A673 (cell line): Measurements from ENCODE around the gene USP3. TPM values are rescaled to one million over a fixed set of nuclear protein-coding genes. Genes with fewer than 3 reads are reported as not detected.

ENCODE experiments used
- BruUV-seq: library from RNA; stranded (reverse); fragments of 400-500 nt; replicated peaks from 2 replicates; lab custom pipeline; 2021; lab: Mats Ljungman, UMichigan
- CTCF ChIA-PET: fragments of 300-600 bp; sonication (Branson Sonifier 250); formaldehyde crosslinking; loops from one replicate; lab custom pipeline; 2022; ENCODE audit warnings: antibody characterized with exemption; lab: Charles Lee
- POLR2A ChIA-PET: fragments of 300-600 bp; sonication (Branson Sonifier 250); formaldehyde crosslinking; loops from one replicate; lab custom pipeline; 2022; ENCODE audit warnings: antibody characterized with exemption; ENCODE audit not compliant: low non-redundant PET; lab: Charles Lee
- DNase-seq: peaks from one replicate; pipeline ENCODE4 v3.0.0-alpha.2; 2015; ENCODE audit warnings: low spot score
- H3K27ac ChIP-seq: fragments of 200-600 bp; sonication (generic); 2 replicates; pipeline ENCODE4 v1.5.1; 2016; ENCODE audit warnings: mixed run types, low read depth, mild to moderate bottlenecking, mixed read lengths, antibody characterized with exemption, low read length; ENCODE audit not compliant: poor library complexity, severe bottlenecking
- H3K27me3 ChIP-seq: fragments of 200-600 bp; sonication (generic); replicated peaks from 2 replicates; pipeline ENCODE4 v1.6.1; 2017; ENCODE audit warnings: mixed run types, low read depth, mild to moderate bottlenecking, mixed read lengths, antibody characterized with exemption, low read length; ENCODE audit not compliant: insufficient read depth, poor library complexity
- H3K36me3 ChIP-seq: fragments of 200-600 bp; sonication (generic); 2 replicates; pipeline ENCODE4 v1.6.1; 2016; ENCODE audit warnings: mixed run types, mild to moderate bottlenecking, mixed read lengths, antibody characterized with exemption, low read length; ENCODE audit not compliant: insufficient read depth, poor library complexity, severe bottlenecking
- H3K4me1 ChIP-seq: fragments of 200-600 bp; sonication (generic); 2 replicates; pipeline ENCODE4 v1.6.1; 2017; ENCODE audit warnings: mixed run types, mild to moderate bottlenecking, mixed read lengths, antibody characterized with exemption, low read length; ENCODE audit not compliant: insufficient read depth, poor library complexity, severe bottlenecking
- H3K4me3 ChIP-seq: fragments of 200-600 bp; sonication (generic); 2 replicates; pipeline ENCODE4 v1.5.1; 2016; ENCODE audit warnings: low read depth, mixed run types, mild to moderate bottlenecking, mixed read lengths, low read length; ENCODE audit not compliant: poor library complexity, severe bottlenecking
- H3K9me3 ChIP-seq: fragments of 200-600 bp; sonication (generic); 2 replicates; pipeline ENCODE4 v1.6.1; 2016; ENCODE audit warnings: mixed run types, low read depth, mild to moderate bottlenecking, mixed read lengths, antibody characterized with exemption, low read length; ENCODE audit not compliant: poor library complexity, severe bottlenecking
- EZH2 ChIP-seq: fragments of 200-600 bp; sonication (generic); IDR thresholded peaks from 2 replicates; pipeline ENCODE4 v1.6.1; 2017; ENCODE audit warnings: borderline replicate concordance, low read depth, mild to moderate bottlenecking, mixed read lengths, antibody characterized with exemption, low read length; ENCODE audit not compliant: poor library complexity, severe bottlenecking
- intact Hi-C: fragments of 100-400 bp; cut with micrococcal nuclease; formaldehyde crosslinking; loops from one replicate; pipeline ENCODE4 v1.10.0; 2022; ENCODE audit not compliant: unreplicated experiment
- total RNA-seq: library from RNA; stranded (reverse); gene quantifications from 2 replicates; pipeline ENCODE4 v1.2.3, GENCODE V29; 2021
- TF ChIP-seq, protein P1 (sequence below): fragments of 300-800, 200-600 bp; sonication (generic); conservative IDR thresholded peaks from 2 replicates; pipeline ENCODE4 v1.5.1; 2017; ENCODE audit warnings: low read depth, mild to moderate bottlenecking, antibody characterized with exemption, low read length, moderate library complexity, mixed read lengths

The USP3 gene
- total RNA-seq, 1 experiment from 2014 or later: 65.3 TPM

DNA sequence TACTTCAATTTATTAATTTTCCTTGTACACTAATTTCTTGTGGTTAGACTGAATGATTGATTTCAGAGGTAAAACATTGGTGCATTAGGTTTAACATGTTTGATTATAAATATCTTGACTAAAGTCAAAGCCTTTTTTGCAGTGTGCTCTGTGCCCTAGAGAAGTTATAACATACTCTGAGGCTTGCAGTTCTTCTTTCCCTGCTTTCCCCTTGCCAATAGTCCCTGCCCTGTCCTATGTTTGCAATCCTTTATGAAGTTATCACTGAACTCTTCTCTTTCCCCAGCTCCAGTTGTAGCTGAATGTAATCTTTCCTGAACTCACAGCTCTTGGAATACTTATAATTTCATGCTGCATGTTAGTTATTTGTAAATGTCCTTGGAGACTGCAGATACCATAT, 35.6 kb downstream of the USP3 start:
- intact Hi-C loops: no loop called here
- Histone ChIP-seq H3K4me1 (peaks cover 58% of the 10 kb centered on the region), H3K4me3 (no peak overlapping the region), H3K36me3 (peaks cover 3% of the 10 kb centered on the region), H3K27me3 (no peaks in the 10 kb centered on the region), H3K9me3 (no peaks in the 10 kb centered on the region), H3K27ac (peak overlapping the region; percentile 9)
- TF ChIP-seq EZH2: no peak
- TF ChIP-seq, protein P1, sequence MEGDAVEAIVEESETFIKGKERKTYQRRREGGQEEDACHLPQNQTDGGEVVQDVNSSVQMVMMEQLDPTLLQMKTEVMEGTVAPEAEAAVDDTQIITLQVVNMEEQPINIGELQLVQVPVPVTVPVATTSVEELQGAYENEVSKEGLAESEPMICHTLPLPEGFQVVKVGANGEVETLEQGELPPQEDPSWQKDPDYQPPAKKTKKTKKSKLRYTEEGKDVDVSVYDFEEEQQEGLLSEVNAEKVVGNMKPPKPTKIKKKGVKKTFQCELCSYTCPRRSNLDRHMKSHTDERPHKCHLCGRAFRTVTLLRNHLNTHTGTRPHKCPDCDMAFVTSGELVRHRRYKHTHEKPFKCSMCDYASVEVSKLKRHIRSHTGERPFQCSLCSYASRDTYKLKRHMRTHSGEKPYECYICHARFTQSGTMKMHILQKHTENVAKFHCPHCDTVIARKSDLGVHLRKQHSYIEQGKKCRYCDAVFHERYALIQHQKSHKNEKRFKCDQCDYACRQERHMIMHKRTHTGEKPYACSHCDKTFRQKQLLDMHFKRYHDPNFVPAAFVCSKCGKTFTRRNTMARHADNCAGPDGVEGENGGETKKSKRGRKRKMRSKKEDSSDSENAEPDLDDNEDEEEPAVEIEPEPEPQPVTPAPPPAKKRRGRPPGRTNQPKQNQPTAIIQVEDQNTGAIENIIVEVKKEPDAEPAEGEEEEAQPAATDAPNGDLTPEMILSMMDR: no peak
- ChIA-PET POLR2A (no interaction called here), CTCF (no interaction called here)
- no TSS peak for BruUV-seq
- no peak for DNase-seq

DNA sequence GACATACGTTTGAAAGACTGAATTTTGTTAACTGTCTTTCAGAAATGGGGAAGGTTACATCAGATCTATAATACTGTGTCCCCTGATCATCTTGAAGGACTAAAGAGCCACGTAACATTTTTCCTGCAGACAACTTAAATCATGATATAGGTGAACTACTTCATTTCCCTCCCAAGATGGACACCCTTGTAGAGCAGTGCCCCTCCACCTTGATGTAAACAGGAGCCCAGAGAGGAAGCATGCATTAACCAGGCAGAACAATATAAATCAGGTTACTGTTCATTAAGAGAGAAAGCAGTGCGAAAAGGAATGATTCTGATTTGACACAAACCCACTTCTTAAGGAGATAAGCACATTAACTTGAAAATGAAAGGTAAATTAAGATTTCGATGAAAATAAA, 36.1 kb downstream of the USP3 start:
- H3K27ac ChIP-seq: peak overlapping the region; percentile 9
- no peaks in the 10 kb centered on the region for H3K27me3 ChIP-seq
- no peak for TF ChIP-seq EZH2
- TF ChIP-seq, protein P1: no peak
- no peak for DNase-seq
- no peak overlapping the region for H3K4me3 ChIP-seq
- H3K36me3 ChIP-seq: peaks cover 3% of the 10 kb centered on the region
- no TSS peak for BruUV-seq
- CTCF ChIA-PET: no interaction called here
- no peaks in the 10 kb centered on the region for H3K9me3 ChIP-seq
- intact Hi-C loops: no loop called here
- H3K4me1 ChIP-seq: peaks cover 56% of the 10 kb centered on the region
- POLR2A ChIA-PET: no interaction called here

DNA sequence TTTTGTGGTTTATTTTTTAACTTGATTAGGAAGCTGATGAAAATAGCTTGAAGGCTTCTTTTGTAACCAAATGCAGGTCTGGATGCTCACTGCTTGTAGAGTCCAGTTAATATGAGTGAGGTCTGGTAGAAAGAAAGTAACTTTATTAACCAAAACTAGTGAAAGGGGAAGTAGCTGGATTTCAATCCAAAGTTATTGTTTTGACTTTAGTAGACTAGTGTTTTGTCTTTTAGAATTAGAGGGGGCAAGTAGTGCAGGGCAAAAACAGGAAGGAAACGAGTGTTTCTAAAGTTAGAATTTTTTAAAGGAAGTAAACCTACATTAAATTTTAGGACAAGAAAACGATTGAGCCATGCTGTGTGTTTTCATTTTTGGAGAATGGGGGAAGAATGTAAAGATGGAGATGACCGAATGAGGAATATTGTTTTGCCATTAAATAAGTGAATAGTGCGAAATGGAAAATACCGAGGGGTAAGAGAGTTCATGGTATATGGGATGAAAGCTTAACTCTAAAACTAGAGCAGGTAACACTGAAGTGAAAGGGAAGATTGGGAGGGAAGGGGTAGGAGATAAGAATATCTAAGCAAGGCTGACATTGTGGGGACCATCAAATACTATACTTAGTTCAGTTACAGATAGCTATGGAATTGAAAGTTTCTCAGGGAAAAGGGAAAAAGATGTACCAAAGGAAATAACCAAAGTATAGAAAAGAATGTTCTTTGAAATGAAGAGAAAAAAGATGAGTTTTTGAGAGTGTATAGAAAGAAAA, 40.0 kb downstream of the USP3 start:
- intact Hi-C loops: no loop called here
- no peak for DNase-seq
- TF ChIP-seq, protein P1: no peak
- no peak for TF ChIP-seq EZH2
- BruUV-seq: no TSS peak
- Histone ChIP-seq H3K27me3 (no peaks in the 10 kb centered on the region), H3K4me3 (no peak overlapping the region), H3K27ac (no peak overlapping the region), H3K9me3 (no peaks in the 10 kb centered on the region), H3K36me3 (no peaks in the 10 kb centered on the region), H3K4me1 (peaks cover 37% of the 10 kb centered on the region)
- ChIA-PET POLR2A (no interaction called here), CTCF (no interaction called here)
